NCI-H1048 (cell line): Measurements from ENCODE around the gene KRTAP2-3.
"Not testable (repeated sequence)": the region's sequence is repeated elsewhere in the genome, so short reads cannot be mapped to it uniquely, and the experiment has no call there.

Experiments used
- DNase-seq: peaks from one replicate; lab custom pipeline; 2025; lab: John Stamatoyannopoulos, UW

KRTAP2-3 gene

DNA sequence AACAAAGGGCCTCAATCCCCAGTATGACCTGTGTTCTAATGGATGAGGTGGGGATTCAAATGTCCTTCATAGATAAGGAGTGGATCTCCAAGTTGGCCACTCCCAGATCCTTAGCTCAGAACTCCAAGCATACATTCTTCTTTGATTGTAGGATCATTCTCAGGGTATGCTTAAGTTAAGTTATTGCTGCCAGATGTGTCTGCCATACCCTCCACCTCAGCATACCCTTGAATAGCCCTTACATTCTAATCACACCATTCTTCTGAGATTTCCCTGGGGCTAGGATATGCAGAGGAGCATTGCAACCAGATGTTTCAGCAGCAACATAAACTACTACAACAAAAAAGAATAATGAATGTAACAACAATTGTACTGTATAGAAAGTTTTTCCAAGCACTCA, 7.4 kb upstream of the KRTAP2-3 start:
- no peak for DNase-seq

DNA sequence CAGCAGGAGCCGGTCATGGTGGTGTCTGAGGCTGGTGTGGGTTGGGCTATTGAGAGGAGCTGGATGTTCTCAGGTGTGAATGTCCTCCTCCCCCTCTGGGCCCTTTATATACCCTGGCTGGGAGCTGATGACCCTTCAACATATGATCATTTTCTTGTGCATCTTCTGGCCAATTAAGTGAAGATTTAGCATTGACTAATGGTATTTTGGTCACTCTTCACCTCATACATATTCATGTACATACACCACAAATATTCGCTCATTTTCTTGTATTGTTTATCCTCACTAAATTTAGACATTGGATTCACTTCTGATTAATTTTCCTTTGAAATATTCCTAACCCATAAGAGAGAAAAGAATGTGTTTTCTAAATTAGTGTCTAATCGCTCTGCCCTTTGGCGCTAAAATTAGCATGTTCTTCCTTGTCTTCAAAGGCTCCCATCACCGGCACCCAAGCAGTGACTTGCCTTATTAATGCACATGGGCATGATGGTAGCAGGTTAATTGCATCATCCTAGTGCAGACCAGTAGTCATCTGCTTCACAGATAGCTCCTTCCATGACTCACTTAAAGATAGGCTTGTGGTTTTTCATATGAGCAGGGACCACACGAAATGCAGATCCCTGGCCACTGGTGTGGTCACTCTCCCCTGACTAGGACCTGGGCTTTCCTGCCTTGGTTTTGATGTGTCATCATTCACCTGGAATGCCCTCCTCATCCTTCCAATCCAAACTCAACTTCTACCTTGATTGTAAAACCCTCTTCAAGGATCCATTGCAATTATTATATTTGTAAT, 6.1 kb upstream of the KRTAP2-3 start, which contains the start of gene KRTAP2-4:
TSS of gene KRTAP2-4 (minus strand) at position 51 of the 796 bp plus-strand sequence. CDS start at position 17, 34 bp downstream.
- DNase-seq: no peak

DNA sequence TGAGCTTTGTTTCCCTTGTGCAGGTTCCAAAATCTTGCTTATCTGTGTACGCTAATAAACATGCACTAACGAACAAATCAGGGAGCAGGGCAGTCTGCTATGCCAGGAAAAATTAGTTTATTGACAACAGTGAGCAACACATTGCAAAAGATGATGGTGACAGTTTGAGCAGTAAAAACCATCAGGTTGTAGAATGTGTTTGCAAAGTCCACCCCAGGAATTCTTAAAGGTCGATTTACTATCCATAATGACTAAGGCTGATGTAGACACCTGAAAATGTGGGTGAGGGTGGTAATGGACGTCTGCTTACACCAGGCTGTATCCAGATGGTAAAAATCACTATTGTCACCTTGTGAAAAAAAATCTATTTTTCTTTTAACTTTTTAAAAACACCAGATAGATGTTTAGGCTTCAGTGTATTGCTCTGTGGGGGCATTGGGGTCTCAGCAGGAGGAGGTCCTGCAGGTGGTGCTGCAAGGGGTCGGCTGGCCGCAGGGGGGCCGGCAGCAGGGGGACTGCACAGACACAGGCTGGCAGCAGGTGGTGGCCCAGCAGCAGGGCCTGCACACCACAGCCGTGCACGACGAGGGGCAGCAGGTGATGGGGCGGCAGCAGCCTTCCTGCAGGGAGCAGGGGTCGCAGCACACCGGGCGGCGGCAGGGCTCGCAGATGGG, 5.2 kb upstream of the KRTAP2-3 start:
- DNase-seq: not testable (repeated sequence)

DNA sequence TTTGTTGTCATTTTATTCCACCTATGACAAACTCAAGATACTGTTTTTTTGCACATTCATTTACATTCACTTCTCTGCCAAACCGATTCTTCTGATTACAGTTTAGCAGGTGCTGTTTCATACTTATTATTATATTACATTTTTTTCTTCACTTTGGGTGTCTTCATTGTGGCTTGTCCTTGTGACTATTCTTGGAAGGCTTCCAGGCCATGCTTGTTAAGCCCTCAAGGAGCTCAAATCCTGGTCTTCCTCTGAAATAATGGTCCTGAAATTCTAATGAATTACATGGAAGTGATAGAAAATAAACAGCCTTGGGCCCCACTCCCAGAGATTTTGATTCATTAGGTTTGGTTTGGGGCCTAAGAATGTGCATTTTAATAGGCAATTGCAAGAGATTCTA, 4.4 kb upstream of the KRTAP2-3 start:
- DNase-seq: no peak

GRCh38 chr17:41063449-41063848, 3.5 kb upstream of the KRTAP2-3 start:
- DNase-seq: no peak

GRCh38 chr17:41061964-41062363, 2.0 kb upstream of the KRTAP2-3 start:
- no peak for DNase-seq

- DNase-seq: not testable (repeated sequence)
Observed at GRCh38 chr17:41059276-41060051, 450 bp downstream of the KRTAP2-3 start.

DNA sequence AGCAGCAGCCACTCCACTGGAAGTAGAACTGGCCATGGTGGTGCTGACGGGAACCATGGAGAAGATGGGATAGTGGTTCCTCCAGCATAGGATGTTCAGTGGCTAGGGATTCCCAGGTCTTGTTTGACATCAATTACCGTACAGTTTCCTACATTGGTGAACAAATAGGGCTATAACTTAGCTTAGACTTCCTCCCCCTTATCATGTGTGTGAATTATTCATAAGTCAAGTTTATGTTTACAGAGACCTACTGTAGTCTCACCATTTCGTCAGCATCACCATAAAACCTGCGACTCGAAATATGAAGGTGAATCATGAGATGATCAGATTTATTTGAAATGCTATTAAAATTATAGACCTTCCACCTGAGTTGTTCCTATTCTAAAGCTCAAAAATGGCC, 1.2 kb downstream of the KRTAP2-3 start:
- DNase-seq: no peak

DNA sequence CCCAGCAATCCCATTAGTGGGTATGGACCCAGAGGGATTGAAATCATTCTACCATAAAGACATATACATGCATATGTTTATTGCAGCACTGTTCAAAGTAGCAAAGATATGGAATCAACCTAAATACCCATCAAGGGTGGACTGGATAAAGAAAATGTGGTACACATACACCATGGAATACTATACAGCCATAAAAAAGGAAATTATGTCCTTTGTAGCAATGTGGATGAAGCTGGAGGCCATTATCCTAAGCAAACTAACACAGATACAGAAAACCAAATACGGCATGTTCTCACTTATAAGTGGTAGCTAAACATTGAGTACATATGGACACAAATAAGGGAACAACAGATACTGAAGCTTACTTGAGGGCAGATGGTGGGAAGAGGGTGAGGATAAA, 2.4 kb downstream of the KRTAP2-3 start:
- no peak for DNase-seq

DNA sequence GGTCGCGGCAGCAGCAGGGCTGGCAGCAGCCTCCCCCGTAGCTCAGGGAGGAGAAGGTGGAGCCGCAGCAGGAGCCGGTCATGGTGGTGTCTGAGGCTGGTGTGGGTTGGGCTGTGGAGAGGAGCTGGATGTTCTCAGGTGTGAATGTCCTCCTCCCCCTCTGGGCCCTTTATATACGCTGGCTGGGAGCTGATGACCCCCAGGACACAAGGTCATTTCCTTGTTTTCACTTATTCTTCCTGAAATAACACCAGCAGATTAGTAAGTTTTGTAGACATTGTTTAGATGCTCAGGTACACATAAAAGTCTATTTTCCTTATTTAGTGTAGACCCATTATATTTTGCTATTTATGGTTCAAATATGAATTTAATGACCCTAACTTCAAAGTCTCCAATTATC, 4.8 kb downstream of the KRTAP2-3 start, which contains the start of gene KRTAP2-2:
TSS of gene KRTAP2-2 (minus strand) at position 101 of the 400 bp plus-strand sequence. CDS start at position 82, 19 bp downstream.
- not testable (repeated sequence) for DNase-seq

DNA sequence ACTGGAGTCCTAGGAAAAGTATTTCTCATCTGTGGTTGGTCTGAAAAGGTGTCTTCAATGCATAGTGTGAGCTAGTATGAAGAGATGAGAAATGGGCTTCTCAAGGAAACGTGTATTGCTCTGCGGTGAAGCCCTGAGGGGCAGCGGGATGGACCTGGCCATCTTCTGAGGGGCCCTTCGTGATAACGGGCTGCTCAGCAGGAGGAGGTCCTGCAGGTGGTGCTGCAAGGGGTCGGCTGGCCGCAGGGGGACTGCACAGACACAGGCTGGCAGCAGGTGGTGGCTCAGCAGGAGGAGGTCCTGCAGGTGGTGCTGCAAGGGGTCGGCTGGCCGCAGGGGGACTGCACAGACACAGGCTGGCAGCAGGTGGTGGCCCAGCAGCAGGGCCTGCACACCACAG, 5.4 kb downstream of the KRTAP2-3 start:
- not testable (repeated sequence) for DNase-seq

GRCh38 chr17:41054025-41054424, 5.9 kb downstream of the KRTAP2-3 start:
- DNase-seq: no peak

DNA sequence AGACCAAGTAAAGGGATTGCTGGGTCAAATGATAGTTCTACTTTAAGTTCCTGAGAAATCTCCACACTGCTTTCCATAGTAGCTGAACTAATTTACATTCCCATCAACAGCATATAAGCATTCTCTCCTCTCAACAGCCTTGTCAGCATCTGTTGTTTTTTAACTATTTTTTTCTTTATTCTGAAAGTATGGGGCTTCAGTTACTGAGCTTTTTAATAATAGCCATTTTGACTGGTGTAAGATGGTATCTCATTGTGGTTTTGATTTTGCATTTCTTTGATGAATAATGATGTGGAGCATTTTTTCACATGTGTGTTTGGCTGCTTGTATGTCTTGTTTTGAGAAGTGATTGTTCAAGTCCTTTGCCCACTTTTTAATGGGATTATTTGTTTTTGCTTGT, 7.3 kb downstream of the KRTAP2-3 start:
- DNase-seq: no peak

DNA sequence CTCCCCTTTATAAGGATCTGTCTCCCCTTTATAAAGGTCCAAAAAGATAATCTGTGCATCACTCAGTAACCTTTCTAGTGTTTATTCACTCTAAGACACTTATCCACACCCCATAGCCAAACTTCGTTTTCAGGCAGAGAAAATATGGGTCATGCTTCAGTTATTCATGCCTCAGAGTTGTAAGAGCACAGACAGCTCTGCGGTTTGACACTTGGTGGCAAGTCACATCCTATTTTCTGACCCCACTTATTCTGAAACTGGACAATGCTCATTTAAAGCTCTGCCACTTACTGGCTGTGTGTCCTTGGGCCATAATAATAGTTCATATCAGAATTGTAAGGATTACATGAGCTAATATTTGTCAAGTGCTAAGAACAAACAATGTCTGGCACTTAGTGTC, 10.8 kb downstream of the KRTAP2-3 start:
- DNase-seq: no peak

DNA sequence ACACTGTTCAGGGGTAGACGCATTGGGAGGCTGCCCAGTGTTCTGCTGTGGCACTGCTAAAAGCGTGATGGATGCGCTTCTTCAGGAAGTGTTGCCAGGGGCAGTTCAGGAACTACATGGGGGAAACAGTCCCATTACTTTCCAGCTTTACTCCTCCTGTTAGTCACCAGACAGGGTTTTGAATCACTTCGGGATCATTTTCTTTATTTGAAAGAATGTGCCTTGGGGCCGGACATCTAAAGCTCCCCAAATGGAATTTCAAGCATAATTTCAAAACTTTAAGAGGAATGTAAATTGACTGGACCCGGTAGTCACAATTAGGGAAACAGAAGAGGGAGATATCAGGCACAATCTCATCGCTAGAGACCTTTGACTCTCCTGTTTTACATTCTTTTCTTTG, 11.5 kb downstream of the KRTAP2-3 start:
- no peak for DNase-seq

- DNase-seq: not testable (repeated sequence)
Observed at GRCh38 chr17:41046735-41047465, 13.0 kb downstream of the KRTAP2-3 start, which contains the start of gene KRTAP2-1. Gene KRTAP2-1, minus strand, starts transcription at chr17:41047316. Its CDS starts 49 bp downstream, at chr17:41047267.

GRCh38 chr17:41042953-41043352, 17.0 kb downstream of the KRTAP2-3 start:
- no peak for DNase-seq

- not testable (repeated sequence) for DNase-seq
Observed at GRCh38 chr17:41040783-41041571, 18.9 kb downstream of the KRTAP2-3 start, which contains the start of gene KRTAP1-1. Gene KRTAP1-1, minus strand, starts transcription at chr17:41041450. Its CDS starts 53 bp downstream, at chr17:41041397.

DNA sequence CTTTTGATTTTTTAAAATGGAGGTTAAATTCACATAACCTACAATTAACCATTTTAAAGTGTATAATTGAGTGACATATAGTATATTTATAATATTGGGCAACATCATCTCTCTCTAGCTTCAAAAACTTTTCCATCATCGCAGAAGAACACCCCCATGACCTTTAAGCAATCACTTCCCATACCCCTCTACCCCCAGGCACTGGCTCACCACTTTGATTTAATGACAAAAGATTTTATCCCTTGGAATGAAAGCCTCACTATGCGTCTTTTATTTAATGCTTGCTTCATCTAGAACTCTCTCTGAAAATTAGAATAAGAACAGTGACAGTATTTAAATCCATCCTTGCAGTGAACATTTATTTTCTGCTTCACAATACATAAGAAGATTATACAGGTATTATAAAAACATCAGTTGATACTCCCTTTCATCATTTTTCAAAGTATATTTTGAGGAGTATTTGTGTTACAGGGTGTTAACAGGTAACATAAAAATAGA, 22.0 kb downstream of the KRTAP2-3 start:
- DNase-seq: no peak

DNA sequence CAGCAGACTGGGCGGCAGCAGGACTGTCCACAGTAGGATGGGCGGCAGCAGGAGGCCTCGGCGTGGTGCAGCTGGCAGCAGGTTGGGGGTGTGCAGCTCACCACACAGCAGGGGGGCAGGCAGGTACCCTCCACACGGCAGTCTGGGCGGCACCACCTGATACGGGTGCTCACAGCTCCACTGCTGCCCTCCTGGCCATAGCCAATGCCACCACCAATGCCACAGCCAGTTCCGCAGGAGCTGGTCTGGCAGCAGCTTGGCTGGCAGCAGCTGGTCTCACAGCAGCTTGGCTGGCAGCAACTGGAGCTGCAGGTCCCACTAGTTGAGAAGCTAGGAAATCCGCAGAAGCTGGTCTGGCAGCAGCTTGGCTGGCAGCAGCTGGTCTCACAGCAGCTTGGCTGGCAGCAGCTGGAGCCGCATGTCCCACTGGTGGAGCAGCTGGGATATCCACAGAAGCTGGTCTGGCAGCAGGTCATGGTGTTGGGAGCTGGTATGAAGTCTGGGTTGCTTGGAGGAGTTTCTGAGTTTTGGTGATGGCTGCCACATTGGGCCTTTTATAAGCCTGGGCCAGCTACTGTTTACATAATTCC, 25.5 kb downstream of the KRTAP2-3 start, which contains the start of gene KRTAP1-3:
TSS of gene KRTAP1-3 (minus strand) at position 529 of the 590 bp plus-strand sequence. CDS start at position 476, 53 bp downstream.
- DNase-seq: not testable (repeated sequence)
